ENCODE results near the gene ARHGAP18. TPM values are rescaled to one million over a fixed set of nuclear protein-coding genes. Genes with fewer than 3 reads are reported as not detected.

Gene ARHGAP18
- total and polyA plus RNA-seq, 2 experiments from 2014 or later, result 12.5 to 23.8 TPM

DNA sequence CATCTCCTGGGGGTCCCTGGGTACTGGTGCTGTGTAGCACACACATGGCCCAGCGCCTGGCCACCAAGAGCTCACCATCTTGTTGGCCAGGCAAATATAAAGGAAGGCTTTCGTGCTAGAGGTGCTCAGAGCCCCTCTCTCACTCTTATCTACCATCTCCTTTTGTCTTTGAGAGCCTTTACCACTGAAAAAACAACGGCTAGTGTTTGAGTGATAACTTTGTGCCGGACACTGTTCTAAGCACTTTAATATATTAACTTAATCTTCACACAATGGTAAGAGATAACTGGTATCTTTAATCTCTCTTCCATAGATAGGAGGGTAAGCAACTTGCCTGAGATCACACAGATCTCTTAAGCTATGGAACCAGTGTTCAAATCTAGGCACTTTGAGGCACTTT, 21.5 kb upstream of the ARHGAP18 start:
- Histone ChIP-seq H4K20me1 (ENCODE audit: insufficient read depth) (no peaks in the 10 kb centered on the region), H3K9me2 (ENCODE audit: insufficient read depth) (no peaks in the 10 kb centered on the region), H3K9me3 (ENCODE audit: low read depth) (no peaks in the 10 kb centered on the region), H3F3A (ENCODE audit: insufficient read depth) (no peaks in the 10 kb centered on the region), H3K4me1 (ENCODE audit: insufficient read depth) (peaks cover 8% of the 10 kb centered on the region; the same call in 1 of the 2 replicates), H3K27ac (no peak overlapping the region), H3K27me3 (replicated peaks; ENCODE audit: insufficient read depth) (no peaks in the 10 kb centered on the region), H2AFZ (peak overlapping the region; percentile 75; the same call in 1 of the 2 replicates), H3K9ac (no peak overlapping the region), H3K79me2 (ENCODE audit: insufficient read depth) (no peaks in the 10 kb centered on the region), H3K4me3 (no peak overlapping the region), H3K4me2 (ENCODE audit: unreplicated experiment) (no peak overlapping the region), H3K36me3 (ENCODE audit: low read depth) (no peaks in the 10 kb centered on the region)
- TF ChIP-seq EZH2phosphoT487 (IDR thresholded peaks at IDR 0.05; ENCODE audit: insufficient read depth, low read depth) (no peak), EZH2 (IDR thresholded peaks at IDR 0.05; ENCODE audit: insufficient read depth, poor library complexity, severe bottlenecking) (no peak)
- no peak for DNase-seq
- in situ Hi-C loops (cut with MboI), result no loop called here
- 89 to 90% methylated on average over 4 of the region's 4 CpGs for WGBS, 2 experiments (ENCODE audit: low coverage in 1 of 2, low lambda C conversion rate in 2 of 2, missing lambda C conversion rate in 2 of 2)

DNA sequence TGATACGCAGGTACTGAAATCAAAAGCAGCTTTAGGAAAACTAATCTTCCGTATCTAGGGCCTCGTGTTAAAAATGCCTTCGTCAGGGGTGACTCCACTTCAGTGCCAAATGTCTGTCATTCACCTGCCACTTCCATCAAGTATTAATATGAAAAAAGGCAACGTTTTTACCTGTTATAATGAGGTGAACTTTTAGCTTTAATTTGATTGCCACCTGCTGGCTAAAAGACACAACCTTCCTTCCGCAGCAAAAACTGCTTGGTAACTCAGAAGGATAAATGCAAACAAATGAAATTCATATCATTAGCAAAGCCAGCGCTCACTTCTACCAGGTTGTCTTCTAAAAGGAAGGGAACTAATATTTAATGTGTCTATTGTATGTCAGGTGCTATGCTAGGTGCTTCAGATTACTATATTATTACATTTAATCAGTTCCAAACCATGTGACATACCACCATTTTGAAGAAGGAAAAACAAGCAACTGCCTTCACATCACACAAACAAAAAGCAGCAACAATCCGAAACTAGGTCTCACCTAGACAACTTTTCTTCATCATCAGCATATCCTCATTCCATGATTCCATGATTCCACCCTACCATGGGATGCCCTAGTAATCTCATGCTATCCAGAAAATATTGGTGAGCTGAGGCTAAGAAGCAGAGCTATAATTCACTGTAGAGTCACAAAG, 20.6 kb upstream of the ARHGAP18 start:
- 60 to 65% methylated on average over 8 of the region's 8 CpGs for WGBS, 2 experiments (ENCODE audit: low coverage in 1 of 2, low lambda C conversion rate in 2 of 2, missing lambda C conversion rate in 2 of 2)
- Histone ChIP-seq H3K4me1 (ENCODE audit: insufficient read depth) (peaks cover 8% of the 10 kb centered on the region; the same call in 1 of the 2 replicates), H3K36me3 (ENCODE audit: low read depth) (no peaks in the 10 kb centered on the region), H3K79me2 (ENCODE audit: insufficient read depth) (no peaks in the 10 kb centered on the region), H3F3A (ENCODE audit: insufficient read depth) (no peaks in the 10 kb centered on the region), H3K9me3 (ENCODE audit: low read depth) (no peaks in the 10 kb centered on the region), H3K4me2 (ENCODE audit: unreplicated experiment) (no peak overlapping the region), H2AFZ (peak overlapping the region; percentile 75), H3K27ac (no peak overlapping the region), H3K4me3 (no peak overlapping the region), H3K9me2 (ENCODE audit: insufficient read depth) (no peaks in the 10 kb centered on the region), H3K27me3 (replicated peaks; ENCODE audit: insufficient read depth) (no peaks in the 10 kb centered on the region), H3K9ac (no peak overlapping the region), H4K20me1 (ENCODE audit: insufficient read depth) (no peaks in the 10 kb centered on the region)
- in situ Hi-C loops (cut with MboI), result no loop called here
- TF ChIP-seq EZH2phosphoT487 (IDR thresholded peaks at IDR 0.05; ENCODE audit: insufficient read depth, low read depth), result no peak
- TF ChIP-seq EZH2 (IDR thresholded peaks at IDR 0.05; ENCODE audit: insufficient read depth, poor library complexity, severe bottlenecking), result no peak
- DNase-seq, result peak; percentile 37

DNA sequence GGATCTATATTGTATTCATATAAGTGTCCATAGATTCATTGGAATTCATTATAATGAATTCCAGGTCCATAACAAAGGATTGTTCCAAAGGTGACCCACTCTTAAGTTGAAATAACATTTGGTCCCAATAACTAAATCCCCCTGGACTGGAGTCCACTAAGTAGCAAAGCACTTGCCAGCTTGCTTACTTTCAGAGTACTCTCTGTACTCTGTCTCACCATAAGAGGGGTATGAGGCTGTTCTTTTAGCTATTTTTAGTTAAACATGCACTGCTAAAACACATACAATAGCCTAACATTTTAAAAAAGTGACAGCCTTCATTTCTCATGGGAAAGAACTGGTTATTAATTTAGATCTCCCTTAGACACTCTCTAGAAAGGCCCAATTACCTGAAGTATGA, 16.7 kb upstream of the ARHGAP18 start:
- Histone ChIP-seq H3K4me3 (no peak overlapping the region), H3K9me3 (ENCODE audit: low read depth) (no peaks in the 10 kb centered on the region), H3K27ac (no peak overlapping the region), H3K4me2 (ENCODE audit: unreplicated experiment) (no peak overlapping the region), H2AFZ (no peak overlapping the region), H3K36me3 (ENCODE audit: low read depth) (no peaks in the 10 kb centered on the region), H3K27me3 (replicated peaks; ENCODE audit: insufficient read depth) (no peaks in the 10 kb centered on the region), H3K4me1 (ENCODE audit: insufficient read depth) (no peaks in the 10 kb centered on the region), H3K9me2 (ENCODE audit: insufficient read depth) (no peaks in the 10 kb centered on the region), H3F3A (ENCODE audit: insufficient read depth) (no peaks in the 10 kb centered on the region), H3K9ac (no peak overlapping the region), H4K20me1 (ENCODE audit: insufficient read depth) (no peaks in the 10 kb centered on the region), H3K79me2 (ENCODE audit: insufficient read depth) (no peaks in the 10 kb centered on the region)
- no peak for DNase-seq
- in situ Hi-C loops (cut with MboI), result loop anchor here (10.0 kb wide), 1 partner anchor 122 kb away; no protein-coding TSS in a partner anchor
- TF ChIP-seq EZH2 (IDR thresholded peaks at IDR 0.05; ENCODE audit: insufficient read depth, poor library complexity, severe bottlenecking), result no peak
- no peak for TF ChIP-seq EZH2phosphoT487 (IDR thresholded peaks at IDR 0.05; ENCODE audit: insufficient read depth, low read depth)

DNA sequence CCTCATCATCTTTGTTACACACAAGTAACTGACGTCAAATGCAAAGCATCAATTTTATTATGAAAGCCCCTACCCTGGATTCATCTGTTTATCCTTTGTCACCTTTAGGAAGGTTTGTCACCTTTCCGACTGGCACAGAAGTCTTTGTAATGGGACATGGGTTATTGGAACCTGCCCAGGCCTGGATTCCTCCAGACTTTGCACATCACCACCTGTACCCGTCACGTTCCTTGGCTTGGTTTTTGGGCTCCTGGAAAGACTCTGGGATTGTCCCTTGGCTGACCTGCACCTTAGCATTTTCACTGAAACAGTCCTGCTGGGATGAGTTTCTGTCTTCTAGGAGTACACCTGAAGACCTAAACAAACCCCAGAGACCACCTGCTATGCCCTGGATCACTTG, 15.4 kb upstream of the ARHGAP18 start:
- H2AFZ ChIP-seq, result no peak overlapping the region
- no peak for TF ChIP-seq EZH2phosphoT487 (IDR thresholded peaks at IDR 0.05; ENCODE audit: insufficient read depth, low read depth)
- no peak for TF ChIP-seq EZH2 (IDR thresholded peaks at IDR 0.05; ENCODE audit: insufficient read depth, poor library complexity, severe bottlenecking)

More for the DNA sequence above, 15.4 kb upstream of the ARHGAP18 start:
- H3K4me1 ChIP-seq (ENCODE audit: insufficient read depth), result no peaks in the 10 kb centered on the region
- 86% methylated on average over 4 of the region's 4 CpGs for WGBS, 2 experiments (ENCODE audit: low coverage in 1 of 2, low lambda C conversion rate in 2 of 2, missing lambda C conversion rate in 2 of 2)
- H3F3A ChIP-seq (ENCODE audit: insufficient read depth), result no peaks in the 10 kb centered on the region
- H3K9me2 ChIP-seq (ENCODE audit: insufficient read depth), result no peaks in the 10 kb centered on the region
- H3K4me3 ChIP-seq, result no peak overlapping the region
- H3K27me3 ChIP-seq (replicated peaks; ENCODE audit: insufficient read depth), result no peaks in the 10 kb centered on the region
- no peak overlapping the region for H3K9ac ChIP-seq
- in situ Hi-C loops (cut with MboI), result loop anchor here (10.0 kb wide), 1 partner anchor 121 kb away; no protein-coding TSS in a partner anchor
- no peak overlapping the region for H3K4me2 ChIP-seq (ENCODE audit: unreplicated experiment)
- H3K27ac ChIP-seq, result no peak overlapping the region
- H3K79me2 ChIP-seq (ENCODE audit: insufficient read depth), result no peaks in the 10 kb centered on the region
- no peaks in the 10 kb centered on the region for H3K36me3 ChIP-seq (ENCODE audit: low read depth)
- no peaks in the 10 kb centered on the region for H4K20me1 ChIP-seq (ENCODE audit: insufficient read depth)
- no peaks in the 10 kb centered on the region for H3K9me3 ChIP-seq (ENCODE audit: low read depth)
- DNase-seq, result no peak
